Measurements from ENCODE around the gene ADPRHL1.
A peak's percentile ranks its signal among the peaks of the same experiment; 100 is the strongest.

The ADPRHL1 gene

DNA sequence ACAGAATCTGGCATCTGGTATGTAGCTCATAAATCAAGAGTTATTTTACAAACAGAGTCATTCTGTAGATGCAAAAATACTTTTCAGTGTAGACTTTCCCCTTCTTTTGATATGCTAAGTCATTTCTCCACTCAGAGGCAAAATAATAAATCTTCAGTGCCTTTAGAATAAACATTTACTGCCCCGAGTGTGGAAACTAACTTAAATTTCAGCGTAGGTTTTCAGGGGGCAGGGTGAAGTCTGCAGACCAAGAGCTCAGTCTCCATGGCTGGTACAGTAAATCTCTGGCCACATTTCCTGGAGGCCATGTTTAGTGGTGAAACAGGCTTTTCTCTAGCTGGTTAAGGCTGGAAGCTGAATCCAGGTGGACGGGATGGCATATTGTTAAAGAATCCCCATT is 13.1 kb upstream of the ADPRHL1 start:
- Histone ChIP-seq H3K9ac (no peak overlapping the region), H3K27me3 (no peaks in the 10 kb centered on the region), H3K36me3 (peaks cover 36 to 100% (median 64%) of the 10 kb centered on the region in 11 experiments), H3K27ac (no peak overlapping the region), H3K4me3 (no peak overlapping the region), H3K9me3 (replicated peaks in 1 of 11) (no peaks in the 10 kb centered on the region), H3K4me1 (peaks cover 0 to 31% (median 22%) of the 10 kb centered on the region in 10 experiments; a peak in 17 of 20 replicates), H3K4me2 (no peak overlapping the region), H4K20me1 (peaks cover 6 to 33% (median 15%) of the 10 kb centered on the region in 11 experiments; a peak in 15 of 22 replicates)
- TF ChIP-seq Cebpa-rat (IDR thresholded peaks at IDR 0.05) = no peak

GRCh38 chr13:113465300-113465699 is 12.0 kb upstream of the ADPRHL1 start:
- Histone ChIP-seq H3K36me3 (peaks cover 44 to 100% (median 67%) of the 10 kb centered on the region in 11 experiments), H4K20me1 (peaks cover 6 to 25% (median 14%) of the 10 kb centered on the region in 11 experiments; a peak in 15 of 22 replicates), H3K4me2 (no peak overlapping the region), H3K4me1 (peaks cover 0 to 23% (median 20%) of the 10 kb centered on the region in 10 experiments; a peak in 17 of 20 replicates), H3K4me3 (no peak overlapping the region), H3K9ac (no peak overlapping the region), H3K27me3 (no peaks in the 10 kb centered on the region), H3K9me3 (replicated peaks in 1 of 11) (no peaks in the 10 kb centered on the region), H3K27ac (no peak overlapping the region)
- no peak for TF ChIP-seq Cebpa-rat (IDR thresholded peaks at IDR 0.05)

GRCh38 chr13:113464476-113464875 is 11.2 kb upstream of the ADPRHL1 start:
- peaks cover 53 to 100% (median 72%) of the 10 kb centered on the region in 11 experiments for H3K36me3 ChIP-seq
- peaks cover 0 to 16% (median 14%) of the 10 kb centered on the region in 10 experiments; a peak in 17 of 20 replicates for H3K4me1 ChIP-seq
- no peak overlapping the region for H3K27ac ChIP-seq
- H3K9ac ChIP-seq = 0 out of 22 replicates have a peak overlapping the region, but pooled peaks of 1 of the 11 experiments have one; percentile 15
- H4K20me1 ChIP-seq = peaks cover 4 to 25% (median 9%) of the 10 kb centered on the region in 11 experiments; a peak in 15 of 22 replicates
- H3K4me3 ChIP-seq = no peak overlapping the region
- H3K4me2 ChIP-seq = no peak overlapping the region
- TF ChIP-seq Cebpa-rat (IDR thresholded peaks at IDR 0.05) = no peak
- H3K9me3 ChIP-seq (replicated peaks in 1 of 11) = no peaks in the 10 kb centered on the region
- no peaks in the 10 kb centered on the region for H3K27me3 ChIP-seq

DNA sequence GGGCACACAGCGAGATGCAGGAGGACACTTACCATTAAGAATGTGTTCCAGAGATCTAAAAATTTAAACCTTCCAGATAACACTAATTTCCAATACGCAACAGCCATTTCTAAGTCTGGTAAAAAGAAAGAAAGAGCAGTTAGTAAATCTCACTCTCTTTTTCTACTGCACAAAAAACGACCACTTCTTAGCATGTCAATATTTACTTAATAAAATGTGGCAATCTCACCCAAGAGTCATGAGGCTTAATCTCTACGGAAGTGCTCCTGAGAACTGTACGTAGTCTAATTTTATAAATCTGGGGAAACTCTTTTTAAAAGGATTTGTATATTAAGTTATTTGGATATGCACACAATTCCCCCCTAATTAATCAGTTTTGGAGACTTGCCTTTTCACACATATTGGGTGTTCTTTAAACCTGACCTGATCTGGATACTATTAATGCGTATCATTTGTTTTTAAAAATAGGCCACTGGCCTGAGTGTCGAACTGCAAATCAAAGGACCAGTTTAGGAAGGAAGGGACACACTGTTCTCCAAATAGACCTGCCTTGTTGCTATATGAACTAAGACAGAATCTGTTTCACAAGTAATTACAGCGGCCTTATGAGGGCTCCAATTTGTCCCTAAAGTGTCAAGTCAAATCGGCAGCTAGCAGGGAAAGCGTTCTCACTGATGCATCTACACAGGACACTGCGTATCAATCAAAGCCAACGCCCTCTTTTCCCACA is 7.9 kb upstream of the ADPRHL1 start:
- no peak overlapping the region for H3K27ac ChIP-seq
- no peaks in the 10 kb centered on the region for H3K27me3 ChIP-seq
- no peak overlapping the region; a peak in 1 of 22 replicates for H3K9ac ChIP-seq
- no peak for TF ChIP-seq Cebpa-rat (IDR thresholded peaks at IDR 0.05)
- peaks cover 0 to 22% (median 0%) of the 10 kb centered on the region in 11 experiments; a peak in 5 of 22 replicates for H4K20me1 ChIP-seq
- H3K9me3 ChIP-seq (replicated peaks in 1 of 11) = no peaks in the 10 kb centered on the region
- H3K4me1 ChIP-seq = no peaks in the 10 kb centered on the region
- no peak overlapping the region for H3K4me2 ChIP-seq
- peaks cover 67 to 100% (median 79%) of the 10 kb centered on the region in 11 experiments for H3K36me3 ChIP-seq
- no peak overlapping the region for H3K4me3 ChIP-seq

GRCh38 chr13:113460599-113460998 is 7.3 kb upstream of the ADPRHL1 start:
- Histone ChIP-seq H3K27me3 (no peaks in the 10 kb centered on the region), H3K4me3 (no peak overlapping the region), H3K27ac (no peak overlapping the region), H3K4me1 (no peaks in the 10 kb centered on the region), H3K9ac (no peak overlapping the region; a peak in 2 of 22 replicates), H3K36me3 (peaks cover 68 to 100% (median 79%) of the 10 kb centered on the region in 11 experiments), H3K9me3 (replicated peaks in 1 of 11) (no peaks in the 10 kb centered on the region), H4K20me1 (peaks cover 0 to 22% (median under 1%) of the 10 kb centered on the region in 11 experiments; a peak in 6 of 22 replicates), H3K4me2 (no peak overlapping the region)
- no peak for TF ChIP-seq Cebpa-rat (IDR thresholded peaks at IDR 0.05)

- no peak overlapping the region for H3K4me3 ChIP-seq
- peaks cover 73 to 100% (median 80%) of the 10 kb centered on the region in 11 experiments for H3K36me3 ChIP-seq
- no peak overlapping the region for H3K27ac ChIP-seq
- H3K9me3 ChIP-seq (replicated peaks in 1 of 11) = no peaks in the 10 kb centered on the region
- TF ChIP-seq Cebpa-rat (IDR thresholded peaks at IDR 0.05) = no peak
- no peak overlapping the region for H3K9ac ChIP-seq
- no peaks in the 10 kb centered on the region for H3K27me3 ChIP-seq
- H4K20me1 ChIP-seq = peaks cover 0 to 22% (median 4%) of the 10 kb centered on the region in 11 experiments; a peak in 6 of 22 replicates
- H3K4me1 ChIP-seq = no peaks in the 10 kb centered on the region
- H3K4me2 ChIP-seq = no peak overlapping the region
Measured at GRCh38 chr13:113460064-113460555, 6.8 kb upstream of the ADPRHL1 start.

DNA sequence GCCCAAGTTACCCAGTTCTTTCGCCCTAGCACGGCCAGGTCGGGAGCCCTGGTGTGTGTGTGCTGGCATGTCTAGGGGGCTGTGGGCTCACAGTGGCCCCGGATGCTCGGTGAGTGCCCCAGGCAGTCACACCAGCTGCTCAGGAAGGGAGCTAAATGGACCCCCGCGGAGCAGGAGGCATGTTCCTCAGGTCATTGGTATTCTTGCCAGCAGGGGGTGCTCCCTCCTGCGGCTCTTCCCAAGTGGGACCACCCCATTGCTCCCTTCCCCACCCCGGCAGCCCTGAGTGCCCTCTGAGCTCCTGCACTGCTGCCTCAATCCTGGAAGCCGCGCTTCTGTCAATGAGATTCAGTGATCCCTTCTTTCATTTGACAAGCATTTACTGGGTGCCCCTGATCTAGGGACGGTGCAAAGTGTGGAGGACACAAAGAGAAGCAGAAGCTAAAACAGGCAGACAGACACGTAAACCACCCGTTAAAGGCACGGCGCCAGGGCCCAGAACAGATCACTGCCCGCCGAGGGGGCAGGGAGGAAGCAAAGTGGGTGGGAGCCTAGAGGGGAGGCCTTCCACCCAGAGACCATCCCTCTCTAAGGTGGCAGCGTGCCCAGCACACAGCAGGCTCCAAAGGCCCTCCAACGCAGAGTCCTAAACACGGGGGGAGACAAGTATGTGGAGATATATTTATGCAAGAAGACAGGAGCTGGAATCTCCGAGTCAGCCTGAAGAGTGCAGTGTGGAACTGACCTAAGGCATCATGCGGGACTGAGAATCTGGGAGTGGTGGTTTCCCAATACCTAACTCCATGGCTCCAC is 5.2 kb upstream of the ADPRHL1 start:
- Histone ChIP-seq H3K4me1 (peaks cover 4 to 16% (median 12%) of the 10 kb centered on the region in 10 experiments; a peak in 18 of 20 replicates), H3K4me3 (no peak overlapping the region), H3K27ac (no peak overlapping the region; a peak in 1 of 22 replicates)

GRCh38 chr13:113457510-113457909 is 4.2 kb upstream of the ADPRHL1 start:
- Histone ChIP-seq H3K4me3 (no peak overlapping the region), H3K27ac (no peak overlapping the region), H3K27me3 (no peaks in the 10 kb centered on the region), H3K4me1 (peaks cover 4 to 25% (median 21%) of the 10 kb centered on the region in 10 experiments; a peak in 18 of 20 replicates), H3K9ac (no peak overlapping the region), H3K9me3 (replicated peaks in 1 of 11) (no peaks in the 10 kb centered on the region), H3K4me2 (no peak overlapping the region), H3K36me3 (peaks cover 73 to 99% (median 84%) of the 10 kb centered on the region in 11 experiments), H4K20me1 (peaks cover 0 to 18% (median 0%) of the 10 kb centered on the region in 11 experiments; a peak in 2 of 22 replicates)
- no peak for TF ChIP-seq Cebpa-rat (IDR thresholded peaks at IDR 0.05)

More for the DNA sequence above, 5.2 kb upstream of the ADPRHL1 start:
- no peak overlapping the region for H3K4me2 ChIP-seq
- H4K20me1 ChIP-seq = peaks cover 0 to 18% (median 0%) of the 10 kb centered on the region in 11 experiments; a peak in 2 of 22 replicates
- no peaks in the 10 kb centered on the region for H3K27me3 ChIP-seq
- 0 out of 22 replicates have a peak overlapping the region, but pooled peaks of 1 of the 11 experiments have one; percentile 24 for H3K9ac ChIP-seq
- H3K36me3 ChIP-seq = peaks cover 72 to 99% (median 78%) of the 10 kb centered on the region in 11 experiments
- no peak for TF ChIP-seq Cebpa-rat (IDR thresholded peaks at IDR 0.05)
- no peaks in the 10 kb centered on the region for H3K9me3 ChIP-seq (replicated peaks in 1 of 11)

Measured in BLaER1 treated with 17β-estradiol and CSF1 and Interleukin-3, amounts not matched to agents 10 nM and 100 nM (cell line).